Right hindlimb (tissue), 1 donor: ENCODE data around the gene MKI67.
"Not testable (repeated sequence)": the region's sequence is repeated elsewhere in the genome, so short reads cannot be mapped to it uniquely, and the experiment has no call there.

Experiments used
- DNase-seq: peaks from one replicate; pipeline ENCODE4 v3.0.0-alpha.2; 2018

Gene MKI67

DNA sequence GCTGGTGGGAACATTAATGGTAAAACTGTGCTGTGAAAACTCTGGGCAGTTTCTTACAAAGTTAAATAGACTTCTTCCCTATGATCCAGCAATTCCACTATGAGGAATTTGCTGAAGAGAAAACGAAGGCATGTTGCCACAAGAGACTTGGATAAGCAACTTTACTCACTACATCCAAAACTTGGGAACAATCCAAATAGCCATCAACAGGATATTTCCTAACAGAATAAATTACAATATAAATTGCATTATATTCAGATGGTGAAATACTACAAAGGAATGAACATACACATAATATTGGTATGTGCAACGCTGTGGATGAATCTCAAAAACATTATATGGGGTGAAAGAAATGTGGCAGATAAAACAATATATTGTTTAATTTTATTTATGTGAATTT, 21.4 kb upstream of the MKI67 start:
- DNase-seq = no peak

DNA sequence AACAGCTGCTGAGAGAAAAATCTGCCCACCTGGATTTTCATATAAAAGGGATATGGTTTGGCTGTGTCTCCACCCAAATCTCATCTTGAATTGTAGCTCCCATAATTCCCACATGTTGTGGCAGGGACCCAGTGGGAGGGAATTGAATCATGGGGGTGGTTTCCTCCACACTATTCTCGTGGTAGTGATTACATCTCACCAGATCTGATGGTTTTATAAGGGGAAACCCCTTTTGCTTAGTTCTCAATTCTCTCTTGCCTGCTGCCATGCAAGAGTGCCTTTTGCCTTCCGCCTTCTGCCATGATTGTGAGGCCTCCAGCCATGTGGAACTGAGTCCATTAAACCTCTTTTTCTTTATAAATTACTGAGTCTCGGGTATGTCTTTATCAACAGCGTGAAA, 20.8 kb upstream of the MKI67 start:
- DNase-seq = no peak

DNA sequence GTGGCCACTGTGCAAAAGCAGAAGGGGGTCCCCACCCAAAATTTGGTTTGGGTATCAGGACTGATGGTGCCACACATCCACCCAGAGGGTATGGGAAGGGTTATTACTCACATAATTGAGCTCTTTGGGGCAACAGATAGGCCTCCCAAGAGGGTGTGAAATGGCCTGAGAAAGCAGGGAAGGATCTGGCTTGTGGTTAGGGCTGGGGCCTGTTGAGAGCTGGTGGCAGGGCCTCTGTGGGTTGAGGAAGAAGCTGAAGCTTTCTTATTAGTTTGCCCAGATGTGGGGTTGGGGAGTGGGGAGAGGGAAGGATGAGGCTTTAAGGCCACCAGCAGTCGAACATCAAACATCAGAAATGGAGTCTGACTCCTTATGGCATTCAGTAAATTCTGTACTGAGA, 18.3 kb upstream of the MKI67 start:
- no peak for DNase-seq

DNA sequence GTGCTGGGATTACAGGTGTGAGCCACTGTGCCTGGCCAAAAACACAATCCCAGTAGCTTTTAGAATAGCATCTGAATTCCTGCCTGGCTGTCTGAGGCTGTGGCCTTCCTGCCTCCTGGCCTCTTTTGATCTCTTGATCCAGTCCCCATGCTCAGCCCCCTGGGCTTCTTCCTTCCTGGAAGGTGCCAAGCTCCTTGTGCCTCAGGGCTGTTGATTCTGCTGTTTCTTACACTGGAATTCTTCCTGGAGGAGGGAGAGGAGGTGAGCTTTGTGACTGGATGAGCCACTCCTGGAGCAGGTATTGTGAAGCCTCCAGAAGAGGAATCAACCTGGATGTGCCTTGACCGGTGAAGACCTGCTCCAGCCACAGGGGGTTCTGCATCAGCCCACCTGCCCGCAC, 17.3 kb upstream of the MKI67 start:
- DNase-seq = no peak

DNA sequence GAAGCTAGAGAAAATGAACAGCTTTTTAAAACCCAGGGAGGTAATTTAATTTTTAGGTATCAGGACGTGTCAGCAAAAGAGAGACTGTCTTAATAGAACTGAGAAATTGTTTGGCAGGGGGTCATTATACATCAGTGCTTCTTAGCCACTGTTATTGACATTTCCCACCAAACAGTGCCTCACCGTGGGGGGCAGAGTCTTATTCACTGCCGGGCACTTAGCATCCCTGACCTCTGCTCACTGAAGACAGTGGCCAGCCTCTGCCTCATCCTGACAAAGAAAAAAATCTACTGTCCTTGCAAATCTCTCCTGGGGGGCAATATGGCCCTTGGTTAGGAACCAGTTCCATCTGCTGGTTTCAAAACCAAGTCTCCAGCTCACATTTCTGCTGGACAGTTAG, 14.2 kb upstream of the MKI67 start:
- DNase-seq = no peak

DNA sequence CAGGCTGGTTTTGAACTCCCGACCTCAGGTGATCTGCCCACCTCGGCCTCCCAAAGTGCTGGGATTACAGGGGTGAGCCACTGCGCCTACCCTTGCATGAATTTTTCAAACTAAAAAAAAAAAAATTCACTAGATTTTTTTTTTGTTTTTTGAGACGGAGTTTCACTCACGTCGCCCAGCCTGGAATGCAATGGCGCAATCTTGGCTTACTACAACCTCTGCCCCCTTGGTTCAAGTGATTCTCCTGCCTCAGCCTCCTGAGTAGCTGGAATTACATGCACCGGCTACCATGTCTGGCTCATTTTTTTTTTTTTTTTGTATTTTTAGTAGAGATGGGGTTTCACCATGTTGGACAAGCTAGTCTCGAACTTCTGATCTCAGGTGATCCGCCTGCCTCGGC, 12.2 kb upstream of the MKI67 start:
- DNase-seq = not testable (repeated sequence)

DNA sequence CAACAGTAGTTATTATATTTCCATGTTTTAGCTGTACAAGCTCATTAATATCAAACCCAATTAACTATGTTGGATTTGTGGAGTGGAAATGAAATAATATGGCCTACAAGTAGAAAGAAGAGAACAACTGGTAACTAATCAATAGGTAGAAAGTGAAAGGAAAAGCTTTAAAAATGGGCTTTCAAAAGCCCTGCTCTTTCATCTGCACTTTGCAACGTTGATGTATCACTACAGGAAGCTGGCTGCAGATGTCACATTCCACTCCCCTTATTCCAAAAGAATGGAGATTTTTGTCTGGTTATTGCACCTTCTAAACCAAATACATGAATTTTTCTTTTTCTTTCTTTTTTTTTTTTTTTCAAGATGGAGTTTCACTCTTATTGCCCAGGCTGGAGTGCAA, 11.7 kb upstream of the MKI67 start:
- no peak for DNase-seq

DNA sequence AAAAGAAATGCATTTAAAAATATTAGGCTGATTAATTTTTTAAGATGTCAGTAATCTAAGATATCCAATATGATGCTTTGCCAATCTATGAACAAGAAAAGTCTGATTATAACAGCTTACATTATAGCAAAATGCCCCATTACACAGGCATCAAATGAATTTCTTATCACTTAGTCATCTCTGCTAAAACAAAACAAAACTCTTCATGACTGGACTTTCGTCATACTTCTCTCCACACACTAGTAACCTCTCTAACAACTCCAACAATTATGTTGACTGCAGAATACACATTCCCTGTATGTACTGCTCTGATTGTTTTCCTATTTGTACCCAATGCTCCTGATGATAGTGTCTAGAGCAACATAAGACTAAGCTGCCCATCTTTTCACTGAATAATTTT, 3.8 kb upstream of the MKI67 start:
- no peak for DNase-seq

DNA sequence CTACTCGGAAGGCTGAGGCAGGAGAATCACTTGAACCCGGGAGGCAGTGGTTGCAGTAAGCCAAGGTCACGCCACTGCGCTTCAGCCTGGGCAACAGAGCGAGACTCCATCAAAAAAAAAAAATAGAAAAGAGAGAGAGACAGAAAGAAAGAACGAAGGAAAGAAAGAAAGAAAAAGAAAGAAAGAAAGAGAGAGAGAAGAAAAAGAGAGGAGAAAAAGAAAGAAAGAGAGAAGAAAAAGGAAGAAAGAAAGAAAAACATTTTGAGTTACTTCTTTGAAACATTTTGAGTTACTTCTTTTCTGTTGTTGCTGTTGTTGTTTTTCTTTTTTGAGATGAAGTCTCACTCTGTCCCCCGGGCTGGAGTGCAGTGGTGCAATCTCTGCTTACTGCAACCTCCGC, 2.4 kb upstream of the MKI67 start:
- no peak for DNase-seq

DNA sequence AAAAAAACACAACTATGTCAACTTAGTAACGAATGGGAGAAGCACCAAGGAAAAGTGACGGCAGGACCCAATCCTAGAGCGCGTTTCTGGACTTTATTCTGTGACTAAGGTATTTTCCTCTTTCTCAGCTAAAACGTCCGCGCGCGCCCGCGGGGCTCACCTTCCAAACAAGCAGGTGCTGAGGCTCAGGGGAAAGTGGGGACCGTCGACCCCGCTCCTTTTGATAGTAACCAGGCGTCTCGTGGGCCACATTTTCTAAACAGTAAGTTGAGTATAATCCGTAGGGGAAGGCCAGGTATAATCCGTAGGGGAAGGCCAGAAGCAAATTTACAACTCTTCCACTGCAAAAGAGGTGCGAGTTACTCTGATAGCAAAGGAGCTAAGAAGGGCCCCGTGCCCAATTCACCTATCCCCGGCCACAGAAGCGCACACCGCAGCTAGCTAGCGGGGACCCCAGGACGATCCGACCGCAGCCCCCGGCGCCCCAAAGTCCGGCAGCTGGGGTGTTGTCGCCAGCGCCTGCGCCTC, 743 bp downstream of the MKI67 start:
- DNase-seq = no peak

DNA sequence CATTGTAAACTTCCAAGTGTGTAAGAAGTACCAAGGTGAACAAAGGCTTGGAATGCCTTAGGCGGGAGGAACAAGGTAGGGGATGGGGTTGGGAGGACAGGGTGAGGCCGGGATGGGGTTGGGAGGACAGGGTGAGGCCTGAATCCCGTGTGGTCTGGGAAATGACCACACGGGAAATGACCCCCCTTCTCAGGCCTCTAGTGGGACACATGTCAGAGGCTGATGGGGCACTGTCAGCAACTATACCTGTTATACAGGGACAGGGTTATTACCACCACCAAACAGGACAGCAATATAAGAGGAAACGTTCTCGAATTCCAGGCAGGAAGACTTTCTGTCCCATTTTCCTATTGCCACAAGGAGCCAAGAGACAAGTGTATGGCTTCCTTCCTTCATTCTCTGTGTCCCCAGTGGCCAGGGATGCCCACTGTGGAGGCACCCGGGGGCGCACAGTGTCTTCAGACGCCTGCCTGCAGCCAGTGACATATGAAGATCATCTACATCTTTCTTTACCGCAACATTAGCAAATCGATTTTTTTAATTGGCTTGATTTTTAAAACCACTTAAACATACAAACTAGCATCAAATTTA, 1.3 kb downstream of the MKI67 start:
- DNase-seq = no peak

DNA sequence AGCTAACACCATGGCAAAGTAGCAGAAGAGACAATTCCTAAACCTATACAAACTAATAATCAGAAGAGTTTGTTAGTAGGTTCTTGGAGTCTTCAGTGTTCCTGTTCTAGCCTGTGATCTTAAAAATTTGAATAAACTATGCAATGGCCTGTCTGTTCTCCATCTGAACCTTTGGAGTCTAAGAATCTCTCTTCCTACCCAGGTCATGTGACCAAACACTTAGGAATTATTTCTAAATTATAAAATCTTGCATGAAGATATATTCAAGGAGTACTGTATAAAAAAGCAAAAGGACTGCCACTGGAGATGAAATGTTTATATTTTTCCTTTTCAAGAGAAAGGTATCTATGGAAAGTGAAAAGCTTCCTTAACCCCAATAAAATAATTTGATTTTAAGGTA, 2.4 kb downstream of the MKI67 start:
- no peak for DNase-seq

DNA sequence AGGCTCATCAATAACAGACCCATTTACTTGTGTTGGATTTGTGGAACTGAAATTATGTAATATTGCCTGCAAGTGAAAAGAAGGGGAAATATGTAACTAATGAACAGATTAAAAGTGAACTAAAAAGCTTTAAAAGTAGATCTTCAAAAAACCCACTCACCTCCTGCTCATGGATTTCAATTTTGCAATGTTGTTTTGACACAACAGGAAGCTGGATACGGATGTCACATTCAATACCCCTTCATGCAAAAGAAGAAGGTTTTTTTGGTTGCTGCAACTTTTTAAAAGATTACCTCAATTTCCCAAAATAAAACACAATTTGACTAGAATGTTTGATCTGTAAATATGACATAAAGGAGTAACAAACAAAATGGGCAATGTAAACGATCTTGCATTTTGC, 3.3 kb downstream of the MKI67 start:
- DNase-seq = no peak

DNA sequence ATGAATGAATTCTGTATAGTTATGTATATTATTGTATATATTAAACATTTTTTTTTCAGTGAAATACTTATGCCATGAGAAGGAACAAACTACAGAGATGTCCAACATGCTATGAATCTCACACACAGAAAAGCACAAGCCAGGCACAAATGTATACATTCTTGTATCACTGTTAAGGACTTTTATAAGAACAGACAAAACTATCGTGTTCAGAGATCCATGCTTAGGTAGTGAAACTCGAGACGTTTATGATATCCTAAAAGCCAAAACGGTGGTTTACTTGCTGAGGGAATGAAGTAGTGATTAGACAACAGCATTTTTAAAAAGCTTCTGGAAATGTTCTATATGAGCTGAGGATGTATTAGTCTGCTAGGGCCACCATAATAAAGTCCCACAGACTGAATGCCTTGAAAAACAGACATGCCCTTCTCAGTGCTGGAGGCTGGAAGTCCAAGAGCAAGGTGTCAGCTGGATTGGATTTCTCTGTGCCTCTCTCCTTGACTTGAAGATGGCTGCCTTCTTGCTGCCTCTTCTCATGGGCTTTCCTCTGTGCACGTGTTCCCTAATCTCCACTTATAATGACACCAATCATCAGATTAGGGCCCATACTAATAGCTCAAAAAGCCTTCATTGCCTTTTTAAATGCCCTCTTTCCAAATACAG, 4.3 kb downstream of the MKI67 start:
- DNase-seq = no peak

DNA sequence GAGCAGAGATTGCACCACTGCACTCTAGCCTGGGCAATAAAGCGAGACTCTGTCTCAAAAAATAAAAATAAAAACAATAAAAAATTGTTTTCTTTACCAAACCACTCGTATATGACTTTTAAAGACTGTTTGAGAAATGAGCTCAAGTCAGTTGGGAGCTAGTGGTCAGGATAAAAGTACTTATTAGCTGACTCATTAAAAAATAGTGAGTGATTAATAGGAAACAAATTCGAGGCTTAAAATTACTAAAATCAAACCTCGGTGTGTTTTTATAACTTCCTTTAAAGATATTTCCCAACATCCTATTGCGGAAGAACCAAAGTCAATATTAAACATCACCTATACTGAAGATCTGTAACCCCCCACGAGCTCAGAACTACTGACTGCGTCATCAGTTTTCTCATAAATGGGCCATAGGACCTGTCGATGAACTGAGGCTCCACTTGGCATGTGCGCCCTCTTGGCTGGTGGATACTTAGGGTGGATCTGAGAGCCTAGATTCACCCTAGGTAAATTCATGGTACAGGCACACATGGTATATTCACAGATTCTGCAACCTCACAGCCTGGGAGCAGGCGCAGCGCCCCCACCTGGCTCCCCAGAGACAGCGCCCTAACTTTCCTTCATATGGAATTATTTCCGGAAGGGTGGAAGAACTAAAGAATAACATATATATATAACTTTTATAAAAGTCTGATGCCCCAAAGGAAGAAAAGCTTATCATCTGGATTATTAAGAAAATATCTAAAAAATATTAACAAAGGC, 9.2 kb downstream of the MKI67 start:
- no peak for DNase-seq

DNA sequence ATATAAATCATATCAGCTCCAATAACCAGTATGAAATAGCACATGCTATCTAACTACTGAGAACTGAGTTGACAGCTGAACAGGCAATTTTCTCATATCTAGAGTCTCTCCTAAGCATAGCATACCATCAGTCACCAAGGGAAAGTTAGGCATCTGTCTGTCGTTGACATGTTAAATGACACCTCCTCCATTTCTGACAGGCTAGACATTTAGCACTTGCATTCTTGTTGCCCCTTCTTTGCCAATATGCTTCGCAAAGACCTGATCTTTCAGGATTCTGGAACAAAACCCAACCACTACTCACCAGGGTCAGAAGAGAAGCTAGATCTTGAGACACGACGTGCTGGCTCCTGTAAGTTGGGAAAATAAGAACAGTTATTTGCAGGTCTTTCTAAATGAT, 10.0 kb downstream of the MKI67 start:
- no peak for DNase-seq

DNA sequence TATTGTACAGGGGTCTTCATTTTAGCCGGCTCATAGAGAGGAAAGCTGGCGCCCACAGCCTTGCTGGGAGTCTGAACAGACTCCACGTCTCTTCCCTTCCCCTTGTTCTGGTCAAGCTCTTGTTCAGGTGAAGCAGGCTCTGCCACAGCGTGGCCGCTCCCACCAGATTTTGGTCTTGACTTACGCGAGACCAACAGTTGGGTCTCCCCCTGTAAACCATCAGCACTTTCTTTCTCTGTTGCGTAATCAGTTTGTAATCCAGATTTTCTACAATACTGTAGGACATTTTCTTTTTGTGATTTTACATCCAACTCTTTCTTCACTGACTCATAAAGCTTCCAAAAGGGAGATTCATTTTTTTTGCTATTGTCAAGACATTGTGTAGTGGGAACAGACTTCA, 10.9 kb downstream of the MKI67 start:
- no peak for DNase-seq

DNA sequence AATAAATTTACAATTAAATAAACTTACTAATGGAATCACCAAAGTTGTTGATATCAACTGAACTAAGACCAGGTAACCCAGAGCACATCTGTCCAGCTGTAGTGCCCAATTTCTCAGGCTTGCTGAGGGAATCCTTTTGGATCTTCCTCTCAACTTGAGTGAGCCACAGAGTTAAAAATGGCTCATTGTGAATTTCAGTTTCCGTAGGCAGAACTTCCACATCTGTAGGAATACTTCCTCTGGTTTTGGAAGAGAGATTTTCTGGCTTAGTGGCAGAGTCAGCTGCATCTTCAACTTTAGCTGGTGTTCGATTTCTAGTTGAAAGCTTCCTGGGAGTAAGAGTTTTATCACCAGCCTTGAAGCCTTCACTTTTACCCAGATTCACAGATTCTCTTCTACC, 11.3 kb downstream of the MKI67 start:
- DNase-seq = no peak

DNA sequence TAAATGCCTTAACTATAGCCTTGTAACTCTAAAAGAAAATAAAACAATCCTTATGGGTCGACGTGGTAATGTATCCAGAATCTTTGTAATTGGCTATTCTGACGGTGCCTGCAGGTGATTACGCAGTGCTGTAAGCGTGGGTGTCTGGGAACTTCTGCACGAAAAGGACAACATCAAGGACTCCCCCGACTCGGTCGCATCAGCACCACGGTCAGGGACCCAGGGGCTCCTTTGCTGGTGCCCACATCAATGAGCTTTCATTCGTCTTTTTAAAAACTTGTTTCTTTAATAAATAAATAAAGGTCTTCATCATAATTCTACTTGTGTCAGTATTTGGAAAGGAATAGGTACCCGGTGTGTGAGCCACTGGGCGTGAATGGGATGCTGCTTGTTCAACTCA, 13.2 kb downstream of the MKI67 start:
- no peak for DNase-seq

DNA sequence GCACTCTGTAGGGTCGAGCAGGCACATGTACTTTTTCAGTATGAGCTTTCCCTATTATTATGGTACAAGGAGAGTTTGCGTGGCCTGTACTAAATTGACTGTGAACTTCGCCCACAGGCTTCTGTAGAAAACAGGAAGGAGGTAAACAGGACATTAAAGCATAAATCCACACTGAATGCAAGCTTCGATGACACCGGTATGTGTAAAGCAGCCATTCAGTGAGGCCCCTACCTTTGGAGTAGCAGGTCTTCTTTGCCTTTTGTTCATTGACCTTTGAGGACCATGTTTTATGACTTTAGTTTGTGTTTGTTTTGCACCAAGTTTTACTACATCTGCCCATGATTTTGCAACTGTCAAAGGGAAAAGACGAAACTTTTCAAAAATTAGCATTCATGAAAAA, 14.5 kb downstream of the MKI67 start:
- no peak for DNase-seq

DNA sequence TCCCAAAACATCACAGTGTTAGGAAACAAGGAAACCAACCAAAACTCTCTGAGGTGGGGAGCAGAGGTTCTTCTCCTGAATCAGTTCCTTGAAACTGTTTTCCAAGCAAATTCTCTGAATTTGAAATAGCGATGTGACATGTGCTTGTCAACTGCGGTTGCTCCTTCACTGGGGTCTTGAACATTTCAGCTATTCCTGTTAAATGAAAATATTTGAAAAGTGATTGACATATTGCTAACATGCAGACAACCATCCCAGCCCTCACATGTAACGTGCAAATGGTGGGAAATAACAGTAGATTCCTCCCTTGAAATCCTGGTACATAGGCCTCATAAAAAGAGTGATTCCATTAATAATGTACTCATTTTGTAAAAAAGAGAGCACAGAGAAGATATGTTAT, 15.9 kb downstream of the MKI67 start:
- no peak for DNase-seq

DNA sequence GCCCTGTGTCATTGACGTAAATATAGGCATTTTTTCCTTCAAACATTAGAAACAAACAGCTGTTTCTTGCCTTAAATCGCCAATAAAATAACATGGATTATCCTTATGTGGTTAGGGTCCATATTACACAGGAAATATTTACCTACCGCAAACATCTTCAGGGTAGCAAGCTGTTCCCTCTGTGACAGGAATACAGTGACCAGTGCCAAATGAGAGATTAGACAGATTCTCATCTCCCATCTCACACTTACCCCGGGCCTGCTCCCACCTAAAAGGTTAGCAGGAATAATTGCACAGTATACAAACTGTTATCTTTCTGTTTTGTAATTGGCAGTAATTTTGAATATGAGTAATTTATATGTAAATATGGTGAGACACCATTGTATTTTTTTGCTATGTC, 16.5 kb downstream of the MKI67 start:
- DNase-seq = no peak

DNA sequence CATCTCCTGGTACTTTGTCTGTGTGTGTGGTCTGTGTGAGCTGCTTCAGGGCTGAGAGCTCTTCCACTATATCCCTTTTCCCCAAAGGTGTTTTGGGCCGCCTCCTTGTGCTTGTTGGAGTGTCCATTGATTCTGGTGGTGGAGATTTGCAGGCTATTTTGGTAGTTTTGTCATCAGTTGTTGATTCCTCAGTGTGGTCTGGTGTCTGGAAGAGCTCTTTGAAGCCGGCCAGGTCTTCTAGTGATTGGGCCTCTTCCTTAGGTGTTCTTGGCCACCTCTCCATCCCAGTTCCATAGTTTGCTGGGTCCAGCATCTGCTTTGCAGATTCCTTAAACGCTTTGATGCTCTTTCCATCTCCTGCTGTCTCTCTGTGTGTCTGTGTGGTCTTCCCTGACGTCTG, 20.8 kb downstream of the MKI67 start:
- no peak for DNase-seq

DNA sequence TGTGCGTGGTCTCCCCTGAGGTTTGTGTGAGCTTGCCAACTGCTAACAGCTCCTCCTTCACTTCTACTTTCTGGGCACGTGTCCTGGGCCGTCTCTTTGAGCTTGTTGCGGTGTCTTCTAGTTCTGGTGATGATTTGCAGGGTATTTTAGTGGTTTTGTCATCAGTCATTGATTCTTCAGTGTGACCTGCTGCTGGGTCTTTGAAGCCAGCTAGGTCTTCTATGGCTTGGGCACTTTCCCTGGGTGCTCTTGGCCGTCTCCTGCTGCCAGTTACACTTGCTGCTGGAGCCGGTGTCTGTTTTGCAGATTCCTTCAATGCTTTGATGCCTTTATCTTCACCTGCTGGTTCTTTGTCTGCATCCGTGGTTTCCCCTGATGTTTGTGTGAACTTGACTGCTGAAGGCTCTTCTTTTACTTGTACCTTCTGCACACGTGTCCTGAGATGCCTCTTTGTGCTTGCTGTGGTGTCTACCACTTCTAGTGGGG, 23.0 kb downstream of the MKI67 start:
- no peak for DNase-seq
